NCI-H748 (cell line): ENCODE results near the gene SENP6.
"Not testable (repeated sequence)": the region's sequence is repeated elsewhere in the genome, so short reads cannot be mapped to it uniquely, and the experiment has no call there.

Experiments
- DNase-seq: peaks from one replicate; lab custom pipeline; 2025; ENCODE audit not compliant: unreplicated experiment; lab: John Stamatoyannopoulos, UW

The SENP6 gene

DNA sequence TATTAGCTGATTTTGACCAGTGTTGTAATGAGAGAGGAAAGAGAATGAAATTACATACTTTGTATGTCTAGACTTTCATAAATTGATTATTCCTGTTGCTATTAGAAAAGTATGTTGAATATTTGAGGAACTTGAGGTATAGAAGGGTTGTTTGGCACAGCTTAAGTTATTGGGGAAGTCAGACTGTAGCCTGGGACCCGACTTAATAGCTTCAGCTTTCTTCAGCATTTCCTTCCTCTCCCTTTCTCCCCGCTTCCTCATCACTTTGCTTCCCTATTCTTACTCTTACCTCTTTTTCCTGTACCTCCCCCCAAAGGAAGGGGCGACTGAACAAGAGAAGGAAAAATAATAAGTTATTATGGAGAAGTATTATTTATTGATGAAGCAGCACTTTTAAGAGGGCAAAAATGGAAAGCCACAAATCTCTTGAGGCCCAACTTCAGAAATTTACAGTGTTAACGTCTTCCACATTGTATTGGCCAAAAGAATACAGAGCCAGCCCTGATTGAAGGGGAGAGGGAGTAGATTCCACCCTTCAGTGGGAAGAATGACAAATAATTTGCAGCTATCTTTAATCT lies 7.4 kb downstream of the SENP6 start:
- no peak for DNase-seq

- DNase-seq = no peak
Measured at GRCh38 chr6:75609639-75610590, 8.2 kb downstream of the SENP6 start.

DNA sequence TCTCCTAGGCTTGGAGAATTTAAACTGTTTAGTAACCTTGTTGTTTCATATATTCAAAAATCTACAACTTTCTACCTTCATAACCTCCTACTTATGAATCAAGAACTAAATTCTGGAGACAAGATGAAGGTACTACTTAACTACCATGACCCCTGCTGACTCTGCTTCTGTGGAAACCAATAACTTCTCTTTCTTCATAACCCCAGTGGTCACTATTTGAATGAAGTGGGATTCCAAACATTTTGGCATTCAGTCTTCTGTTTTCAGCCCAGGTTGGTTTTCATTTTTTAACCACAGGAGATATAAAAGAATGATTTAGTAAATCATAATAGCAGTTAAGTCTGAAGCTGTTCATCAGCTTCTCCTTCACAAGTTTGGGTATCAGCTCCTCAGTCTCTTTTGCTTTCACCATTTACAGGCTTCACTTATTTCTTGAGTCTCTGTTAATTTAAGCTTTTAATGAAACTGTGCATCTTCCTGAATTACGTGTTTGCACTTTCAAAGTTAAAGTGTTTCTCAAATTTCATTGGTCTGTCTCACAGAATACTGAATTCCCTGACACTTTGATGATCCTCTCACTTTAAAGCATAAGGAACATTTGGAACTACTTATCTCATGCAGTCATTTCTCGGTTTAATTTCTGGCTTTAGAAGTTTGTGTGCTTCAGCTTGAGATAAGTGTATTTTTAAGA lies 9.5 kb downstream of the SENP6 start:
- no peak for DNase-seq

- no peak for DNase-seq
Measured at GRCh38 chr6:75611702-75612375, 10.2 kb downstream of the SENP6 start.

GRCh38 chr6:75612434-75612833 lies 10.8 kb downstream of the SENP6 start:
- DNase-seq = no peak

- DNase-seq = no peak
Measured at GRCh38 chr6:75613056-75613501, 11.4 kb downstream of the SENP6 start.

DNA sequence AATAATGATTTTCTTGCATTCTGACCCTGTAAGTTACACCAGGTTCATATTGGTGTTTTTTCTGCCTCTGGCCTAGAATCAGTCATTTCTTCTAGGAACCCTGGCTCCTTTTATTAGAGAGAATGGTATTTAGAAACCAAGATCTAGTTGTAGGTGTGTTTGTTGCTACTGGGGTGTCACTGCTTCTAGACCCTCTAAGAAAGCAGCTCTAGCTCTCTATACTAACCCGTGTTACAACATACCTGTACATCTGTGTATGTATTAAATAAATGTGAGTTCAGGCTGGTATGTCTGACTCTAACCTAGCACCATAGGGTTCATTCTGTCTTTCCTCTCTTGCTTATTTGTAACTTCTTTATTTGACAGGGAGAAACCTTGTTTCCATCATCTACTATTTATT lies 16.8 kb downstream of the SENP6 start:
- no peak for DNase-seq

- no peak for DNase-seq
Measured at GRCh38 chr6:75619230-75619899, 17.7 kb downstream of the SENP6 start.

DNA sequence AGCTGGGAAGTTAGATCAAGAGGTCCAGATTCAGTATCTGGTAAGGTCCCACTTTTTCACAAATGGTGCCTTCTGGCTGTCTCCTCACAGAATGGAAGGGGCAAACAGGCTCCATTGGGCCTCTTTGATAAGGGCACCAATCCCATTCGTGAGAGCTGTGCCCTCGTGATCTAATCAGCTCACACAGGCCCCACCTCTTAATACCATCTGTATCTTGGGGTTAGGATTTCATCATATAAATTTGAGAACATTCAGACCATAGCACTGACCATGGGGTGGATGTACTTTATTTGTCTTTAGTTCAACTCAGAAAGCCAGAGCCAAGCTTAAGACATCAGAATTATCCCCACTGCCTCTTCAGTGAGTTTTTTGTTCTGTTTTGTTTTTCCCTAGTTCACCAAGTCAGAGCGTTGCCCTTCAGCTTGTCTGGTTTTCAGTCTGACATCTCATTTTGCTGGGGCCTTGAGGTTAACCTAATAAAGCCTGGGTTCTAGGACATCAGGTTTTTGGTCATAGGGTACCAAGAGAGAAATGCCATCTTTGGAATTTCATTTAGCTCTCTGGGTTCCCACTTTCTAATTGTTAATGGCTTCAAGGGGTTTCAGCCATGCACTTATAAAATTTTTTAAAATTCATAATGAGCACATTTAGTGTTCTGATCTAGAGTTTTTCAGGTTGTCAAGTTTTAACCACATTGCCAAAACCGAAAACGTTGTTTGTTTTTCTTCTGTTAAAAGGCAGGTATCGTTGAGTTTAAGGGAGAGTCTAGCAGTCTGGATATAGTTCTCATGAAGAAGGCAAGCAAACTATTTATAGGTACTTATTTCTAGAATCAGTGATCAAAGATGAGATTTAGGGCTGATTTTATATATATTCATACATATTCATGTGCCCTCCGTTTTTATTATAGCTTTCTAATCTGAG lies 19.0 kb downstream of the SENP6 start:
- no peak for DNase-seq

GRCh38 chr6:75621846-75622245 lies 20.2 kb downstream of the SENP6 start:
- DNase-seq = no peak

- DNase-seq = no peak
Measured at GRCh38 chr6:75623491-75623890, 21.8 kb downstream of the SENP6 start.

DNA sequence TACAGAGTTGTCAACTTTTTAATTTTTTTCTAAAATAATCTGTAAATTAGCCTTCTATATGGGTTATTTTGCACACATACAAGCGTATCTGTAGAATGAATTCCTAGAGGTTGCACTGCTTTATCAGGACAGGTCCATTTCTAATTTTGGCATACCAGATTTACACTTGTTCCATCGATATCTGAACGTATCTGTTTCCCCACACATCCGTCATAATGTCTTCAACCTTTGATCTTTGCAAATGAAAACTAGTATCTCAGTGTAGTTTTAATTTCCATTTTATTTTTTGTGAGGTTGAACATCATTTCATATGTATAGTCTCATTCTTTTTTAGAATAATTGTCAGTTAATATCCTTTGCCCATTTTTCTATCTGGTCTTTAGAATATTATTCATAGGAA lies 22.7 kb downstream of the SENP6 start:
- DNase-seq = no peak

GRCh38 chr6:75624988-75625387 lies 23.3 kb downstream of the SENP6 start:
- no peak for DNase-seq

- DNase-seq = no peak
Measured at GRCh38 chr6:75626561-75626960, 24.9 kb downstream of the SENP6 start.

GRCh38 chr6:75627708-75628107 lies 26.0 kb downstream of the SENP6 start:
- DNase-seq = not testable (repeated sequence)

GRCh38 chr6:75631859-75632635 lies 30.4 kb downstream of the SENP6 start:
- no peak for DNase-seq

GRCh38 chr6:75633045-75633444 lies 31.4 kb downstream of the SENP6 start:
- DNase-seq = no peak

GRCh38 chr6:75642311-75642710 lies 40.6 kb downstream of the SENP6 start:
- no peak for DNase-seq

- DNase-seq = no peak
Measured at GRCh38 chr6:75643173-75643572, 41.5 kb downstream of the SENP6 start.
